Caco-2 (cell line): ENCODE results near the gene FAM200B. TPM values are rescaled to one million over a fixed set of nuclear protein-coding genes. Genes with fewer than 3 reads are reported as not detected.

ENCODE experiments used
- BruUV-seq: library from RNA; stranded (reverse); fragments of 400-500 nt; replicated peaks from 2 replicates; lab custom pipeline; 2021; lab: Mats Ljungman, UMichigan
- CTCF ChIA-PET: fragments of 300-600 bp; sonication (Branson Sonifier 250); formaldehyde crosslinking; loops from one replicate; lab custom pipeline; 2022; ENCODE audit warnings: antibody characterized with exemption; lab: Charles Lee
- POLR2A ChIA-PET: fragments of 300-600 bp; sonication (Branson Sonifier 250); formaldehyde crosslinking; loops from one replicate; lab custom pipeline; 2022; ENCODE audit warnings: antibody characterized with exemption; lab: Charles Lee
- DNase-seq, 2 experiments: peaks; one replicate each; pipeline versions ENCODE4 v3.0.0 to v3.0.0-alpha.2; 2020 to 2022
- H3K27me3 ChIP-seq: replicated peaks from 2 replicates; pipeline ENCODE4 v1.6.0; 2011; ENCODE audit warnings: low read length; ENCODE audit not compliant: control insufficient read depth, insufficient read depth
- H3K36me3 ChIP-seq: 2 replicates; pipeline ENCODE4 v1.5.1; 2011; ENCODE audit warnings: low read length; ENCODE audit not compliant: control insufficient read depth, insufficient read depth
- H3K4me1 ChIP-seq: fragments of 250-450 bp; sonication (Bioruptor Pico); 2 replicates; pipeline ENCODE4 v1.5.1; 2020; ENCODE audit warnings: mild to moderate bottlenecking
- H3K4me3 ChIP-seq: 2 replicates; pipeline ENCODE4 v1.5.1; 2011; ENCODE audit warnings: low read depth, mild to moderate bottlenecking, control low read depth, low read length
- H3K9me3 ChIP-seq: fragments of 250-450 bp; sonication (Bioruptor Pico); 2 replicates; pipeline ENCODE4 v1.5.1; 2020; ENCODE audit warnings: mild to moderate bottlenecking, moderate library complexity
- H3K27ac Mint-ChIP-seq: one replicate; pipeline ENCODE4 v1.8.0; 2022; ENCODE audit warnings: mixed read lengths; ENCODE audit not compliant: unreplicated experiment
- H3K27me3 Mint-ChIP-seq: one replicate; pipeline ENCODE4 v1.8.0; 2022; ENCODE audit warnings: mixed read lengths; ENCODE audit not compliant: insufficient read depth, unreplicated experiment
- H3K36me3 Mint-ChIP-seq: one replicate; pipeline ENCODE4 v1.8.0; 2022; ENCODE audit warnings: mild to moderate bottlenecking, mixed read lengths; ENCODE audit not compliant: insufficient read depth, unreplicated experiment
- H3K4me1 Mint-ChIP-seq: one replicate; pipeline ENCODE4 v1.8.0; 2022; ENCODE audit warnings: low read depth, mixed read lengths; ENCODE audit not compliant: unreplicated experiment
- H3K4me3 Mint-ChIP-seq: one replicate; pipeline ENCODE4 v1.8.0; 2022; ENCODE audit warnings: mild to moderate bottlenecking, moderate library complexity, mixed read lengths; ENCODE audit not compliant: unreplicated experiment
- H3K9me3 Mint-ChIP-seq: one replicate; pipeline ENCODE4 v1.8.0; 2022; ENCODE audit warnings: mixed read lengths; ENCODE audit not compliant: unreplicated experiment
- CTCF ChIP-seq, 2 experiments: fragments of 200-600 bp in 1 of 2; IDR thresholded peaks; 1 replicate in 1 of 2; 2 replicates in 1 of 2; pipeline versions ENCODE4 v1.5.1 to v1.8.0; 2011 to 2022; ENCODE audit warnings: antibody characterized with exemption in 1 of 2, control low read depth in 1 of 2, inconsistent platforms in 1 of 2, low read depth in 1 of 2, low read length in 1 of 2, mild to moderate bottlenecking in 1 of 2, moderate library complexity in 1 of 2; ENCODE audit not compliant: insufficient read depth in 1 of 2, severe bottlenecking in 1 of 2, unreplicated experiment in 1 of 2
- intact Hi-C: fragments of 100-400 bp; cut with micrococcal nuclease; formaldehyde crosslinking; loops from one replicate; pipeline ENCODE4 v1.10.0; 2022; ENCODE audit not compliant: unreplicated experiment
- total RNA-seq: library from RNA; stranded (reverse); gene quantifications from 2 replicates; pipeline ENCODE4 v1.2.3, GENCODE V29; 2022

FAM200B gene
- total RNA-seq, 1 experiment from 2014 or later = 15.5 TPM

GRCh38 chr4:15714141-15714540 is 32.5 kb downstream of the FAM200B start:
- peaks cover 9% of the 10 kb centered on the region for H3K4me1 Mint-ChIP-seq
- ChIA-PET POLR2A (no interaction called here), CTCF (no interaction called here)
- no peak for DNase-seq
- BruUV-seq = no TSS peak
- no peaks in the 10 kb centered on the region for H3K27me3 ChIP-seq
- H3K4me1 ChIP-seq = no peaks in the 10 kb centered on the region
- H3K36me3 ChIP-seq = no peaks in the 10 kb centered on the region
- intact Hi-C loops = no loop called here
- no peaks in the 10 kb centered on the region for H3K27me3 Mint-ChIP-seq
- no peak overlapping the region for H3K4me3 ChIP-seq
- no peaks in the 10 kb centered on the region for H3K36me3 Mint-ChIP-seq
- TF ChIP-seq CTCF (IDR thresholded peaks at IDR 0.05; ENCODE audit: insufficient read depth in 1 of 2, low read depth in 1 of 2, low read length in 1 of 2, severe bottlenecking in 1 of 2, unreplicated experiment in 1 of 2) = no peak
- no peak overlapping the region for H3K4me3 Mint-ChIP-seq
- no peaks in the 10 kb centered on the region for H3K9me3 ChIP-seq
- H3K9me3 Mint-ChIP-seq = no peaks in the 10 kb centered on the region
- H3K27ac Mint-ChIP-seq = no peak overlapping the region

DNA sequence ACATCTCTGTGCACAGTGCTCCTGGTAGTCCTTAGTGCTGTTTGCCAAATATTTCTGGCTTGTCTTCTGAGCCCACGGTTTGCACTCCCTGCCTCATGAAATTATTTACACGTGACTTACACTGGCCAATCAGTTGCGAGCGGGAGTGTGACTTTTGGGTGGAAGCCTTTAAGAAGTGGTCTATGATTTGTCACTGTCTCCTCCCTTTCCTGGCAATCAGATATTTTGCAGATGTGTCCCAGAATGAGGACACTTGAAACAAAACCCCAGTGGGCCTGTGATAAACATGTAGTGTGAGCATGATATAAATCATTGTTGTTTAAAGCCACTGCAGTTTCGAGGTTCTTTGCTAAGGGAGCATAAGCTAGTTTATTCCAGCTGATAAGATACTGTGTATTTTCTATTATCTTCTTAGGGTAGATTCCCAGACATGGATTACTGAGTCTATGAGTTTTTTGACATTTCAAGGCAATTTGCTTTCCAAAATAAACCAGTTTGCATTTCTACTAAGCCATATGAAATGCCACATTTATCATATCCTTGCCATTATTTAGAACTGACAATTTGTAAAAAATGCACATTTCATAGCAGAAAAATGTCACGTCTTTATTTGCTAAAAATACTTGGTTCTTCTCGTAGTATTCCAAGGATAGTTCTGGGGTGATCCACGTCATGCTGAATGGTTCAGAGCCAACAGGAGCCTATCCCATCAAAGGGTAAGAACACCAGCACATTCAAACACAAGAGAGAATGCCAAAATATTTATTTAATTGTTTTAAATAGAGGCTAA is 33.2 kb downstream of the FAM200B start:
- Histone ChIP-seq H3K4me1 (no peaks in the 10 kb centered on the region), H3K27me3 (no peaks in the 10 kb centered on the region), H3K36me3 (no peaks in the 10 kb centered on the region), H3K4me3 (no peak overlapping the region), H3K9me3 (no peaks in the 10 kb centered on the region)
- no peak for TF ChIP-seq CTCF (IDR thresholded peaks at IDR 0.05; ENCODE audit: insufficient read depth in 1 of 2, low read depth in 1 of 2, low read length in 1 of 2, severe bottlenecking in 1 of 2, unreplicated experiment in 1 of 2)
- intact Hi-C loops = no loop called here
- Mint-ChIP-seq H3K36me3 (no peaks in the 10 kb centered on the region), H3K4me1 (peaks cover 7% of the 10 kb centered on the region), H3K4me3 (no peak overlapping the region), H3K27me3 (no peaks in the 10 kb centered on the region), H3K27ac (no peak overlapping the region), H3K9me3 (no peaks in the 10 kb centered on the region)
- ChIA-PET CTCF (no interaction called here), POLR2A (no interaction called here)
- no peak for DNase-seq
- no TSS peak for BruUV-seq

DNA sequence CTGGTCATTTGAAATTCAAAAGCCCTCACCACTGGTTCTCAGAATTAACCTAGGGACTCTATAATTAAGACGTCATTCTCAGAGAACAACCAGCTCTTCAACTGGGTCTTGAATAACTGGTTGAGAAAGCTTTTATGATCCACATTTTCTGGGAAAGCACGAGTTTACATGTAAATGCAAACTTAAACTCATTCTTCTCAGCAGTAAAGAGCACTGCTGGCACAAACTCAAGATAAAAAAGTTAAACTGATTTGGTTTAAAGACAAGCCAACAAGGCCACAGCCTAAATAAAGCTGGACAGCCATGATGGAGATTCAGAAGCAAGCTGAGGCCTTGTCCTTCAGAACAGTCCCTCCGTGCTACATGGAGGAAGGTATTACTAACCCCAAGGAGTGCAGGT is 34.5 kb downstream of the FAM200B start:
- H3K9me3 Mint-ChIP-seq = no peaks in the 10 kb centered on the region
- ChIA-PET POLR2A (no interaction called here), CTCF (interaction anchor here (0.6 kb wide), 1 partner anchor 928 kb away, joined by 3 read pairs; no protein-coding TSS in a partner anchor)
- Histone ChIP-seq H3K9me3 (no peaks in the 10 kb centered on the region), H3K4me1 (no peaks in the 10 kb centered on the region), H3K27me3 (no peaks in the 10 kb centered on the region), H3K4me3 (no peak overlapping the region), H3K36me3 (no peaks in the 10 kb centered on the region)
- no peak for TF ChIP-seq CTCF (IDR thresholded peaks at IDR 0.05; ENCODE audit: insufficient read depth in 1 of 2, low read depth in 1 of 2, low read length in 1 of 2, severe bottlenecking in 1 of 2, unreplicated experiment in 1 of 2)
- H3K27me3 Mint-ChIP-seq = no peaks in the 10 kb centered on the region
- H3K36me3 Mint-ChIP-seq = no peaks in the 10 kb centered on the region
- DNase-seq = no peak
- BruUV-seq = no TSS peak
- no peak overlapping the region for H3K27ac Mint-ChIP-seq
- H3K4me1 Mint-ChIP-seq = peaks cover 7% of the 10 kb centered on the region
- intact Hi-C loops = no loop called here
- no peak overlapping the region for H3K4me3 Mint-ChIP-seq
